Immature natural killer cell (primary cell): ENCODE data around the gene HSD17B13. TPM values are rescaled to one million over a fixed set of nuclear protein-coding genes. Genes with fewer than 3 reads are reported as not detected.

Experiments
- DNase-seq, 3 donors: peaks; one replicate each; pipeline ENCODE4 v3.0.0; 2022; ENCODE audit warnings: mixed read lengths in 1 of 3
- H3K27ac Mint-ChIP-seq, 6 donors: one replicate each; pipeline ENCODE4 v1.8.0; 2020; ENCODE audit warnings: mixed read lengths in 6 of 6, mild to moderate bottlenecking in 5 of 6, inconsistent platforms in 4 of 6, moderate library complexity in 3 of 6
- H3K27me3 Mint-ChIP-seq, 3 donors: one replicate each; pipeline ENCODE4 v1.8.0; 2020 to 2021; ENCODE audit warnings: low read depth in 3 of 3, mild to moderate bottlenecking in 3 of 3, mixed read lengths in 3 of 3, moderate library complexity in 3 of 3, inconsistent platforms in 1 of 3
- H3K36me3 Mint-ChIP-seq, 3 donors: one replicate each; pipeline ENCODE4 v1.8.0; 2020; ENCODE audit warnings: mixed read lengths in 3 of 3, inconsistent platforms in 2 of 3, mild to moderate bottlenecking in 2 of 3
- H3K4me1 Mint-ChIP-seq, 2 donors: one replicate each; pipeline ENCODE4 v1.8.0; 2020; ENCODE audit warnings: inconsistent platforms in 2 of 2, mild to moderate bottlenecking in 2 of 2, mixed read lengths in 2 of 2, moderate library complexity in 1 of 2
- H3K4me3 Mint-ChIP-seq, 5 donors: one replicate each; pipeline ENCODE4 v1.8.0; 2020; ENCODE audit warnings: mild to moderate bottlenecking in 5 of 5, mixed read lengths in 5 of 5, inconsistent platforms in 3 of 5, moderate library complexity in 3 of 5
- H3K9me3 Mint-ChIP-seq, 6 donors: one replicate each; pipeline ENCODE4 v1.8.0; 2020; ENCODE audit warnings: mild to moderate bottlenecking in 6 of 6, mixed read lengths in 6 of 6, inconsistent platforms in 4 of 6, moderate library complexity in 3 of 6
- polyA plus RNA-seq, 3 donors: library from polyadenylated mRNA; unstranded; fragments of 300-500 nt; fragmentation: Illumina TruSeq; gene quantifications; one replicate each; pipeline ENCODE4 v1.2.3, GENCODE V29; 2021

Gene HSD17B13, protein sequence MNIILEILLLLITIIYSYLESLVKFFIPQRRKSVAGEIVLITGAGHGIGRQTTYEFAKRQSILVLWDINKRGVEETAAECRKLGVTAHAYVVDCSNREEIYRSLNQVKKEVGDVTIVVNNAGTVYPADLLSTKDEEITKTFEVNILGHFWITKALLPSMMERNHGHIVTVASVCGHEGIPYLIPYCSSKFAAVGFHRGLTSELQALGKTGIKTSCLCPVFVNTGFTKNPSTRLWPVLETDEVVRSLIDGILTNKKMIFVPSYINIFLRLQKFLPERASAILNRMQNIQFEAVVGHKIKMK
- polyA plus RNA-seq: under 1 TPM in 1 of 3 donors, not detected in 2; 0.10 TPM

DNA sequence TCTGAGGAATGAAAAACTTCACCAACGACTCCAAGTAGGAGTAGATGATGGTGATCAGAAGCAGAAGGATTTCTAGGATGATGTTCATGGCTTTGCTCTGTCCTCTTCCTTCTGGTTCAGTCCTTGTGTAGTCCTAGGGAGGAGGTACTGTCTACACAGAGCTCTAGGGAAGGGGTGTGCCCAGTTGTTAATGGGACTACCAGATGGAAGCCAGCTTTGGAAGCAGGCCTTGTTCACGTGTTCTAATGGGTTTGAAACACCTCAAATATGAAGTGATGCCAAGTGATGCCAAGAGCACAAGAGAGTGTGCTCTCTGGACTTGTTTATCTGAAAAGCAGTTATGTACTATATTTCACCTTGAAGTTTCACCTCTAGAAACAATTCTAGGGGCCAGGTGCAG lies at the start of gene HSD17B13:
HSD17B13 (minus strand) TSS at position 129 of the 400 bp plus-strand sequence; CDS start at position 88, 41 bp downstream.
- no peaks in the 10 kb centered on the region for H3K36me3 Mint-ChIP-seq
- H3K9me3 Mint-ChIP-seq: no peaks in the 10 kb centered on the region
- peaks cover 0 to 3% (median 2%) of the 10 kb centered on the region in 3 donors for H3K27me3 Mint-ChIP-seq
- no peak for DNase-seq
- H3K4me1 Mint-ChIP-seq: no peaks in the 10 kb centered on the region
- H3K4me3 Mint-ChIP-seq: no peak within 1 kb of the TSS
- H3K27ac Mint-ChIP-seq: no peak within 1 kb of the TSS

DNA sequence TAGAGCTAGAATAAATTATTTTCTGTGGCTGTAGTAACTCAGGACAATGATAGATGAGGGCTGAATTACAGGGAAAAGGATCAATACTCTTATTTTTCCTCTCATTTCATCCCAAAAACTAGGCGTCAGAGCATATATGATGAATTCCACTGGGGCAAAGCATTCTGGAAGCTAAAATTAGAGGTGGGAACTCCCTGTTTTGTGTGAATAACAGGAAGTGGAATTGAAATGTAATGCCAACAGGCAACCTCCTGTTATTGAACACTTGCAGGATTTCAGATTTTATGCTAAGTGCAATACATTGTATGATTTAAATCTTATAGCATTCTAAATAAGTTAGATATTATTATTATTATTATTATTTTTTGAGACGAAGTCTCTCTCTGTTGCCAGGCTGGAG lies 47.4 kb upstream of the HSD17B13 start:
- H3K4me3 Mint-ChIP-seq: no peak overlapping the region

DNA sequence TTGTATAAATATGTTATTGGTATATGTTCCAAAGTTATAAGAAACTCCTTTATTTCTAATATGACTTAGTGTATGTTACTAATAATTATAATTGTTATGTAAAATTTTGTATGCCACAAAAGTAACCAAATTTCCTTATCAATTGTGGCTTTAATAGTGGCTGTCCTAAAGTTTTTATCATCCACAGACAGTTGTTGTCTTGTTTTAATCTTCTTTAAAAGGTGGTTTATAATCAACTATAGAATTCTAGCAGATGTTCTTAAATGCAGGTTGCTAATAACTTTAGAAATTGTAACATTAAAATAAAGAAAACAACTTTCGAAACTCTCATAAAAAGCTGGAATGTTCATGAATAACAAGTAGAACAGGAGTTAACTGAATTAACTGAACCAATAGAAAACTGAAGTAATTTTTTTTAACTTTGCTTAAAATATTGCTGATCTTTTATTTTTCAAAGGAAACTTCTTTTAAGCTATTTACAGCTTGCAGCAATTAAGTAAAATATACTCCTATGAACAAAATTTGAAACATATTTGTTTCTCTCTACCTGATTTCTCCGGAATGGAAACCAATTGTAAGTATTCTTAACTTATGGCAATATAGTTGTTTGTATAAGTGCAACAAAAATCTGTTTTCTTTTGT lies 44.0 kb upstream of the HSD17B13 start:
- H3K9me3 Mint-ChIP-seq: no peaks in the 10 kb centered on the region
- H3K4me3 Mint-ChIP-seq: no peak overlapping the region
- peak overlapping the region in 1 of 6 donors; percentile 28 for H3K27ac Mint-ChIP-seq
- H3K36me3 Mint-ChIP-seq: peaks cover 16 to 41% (median 20%) of the 10 kb centered on the region in 3 donors
- H3K27me3 Mint-ChIP-seq: no peaks in the 10 kb centered on the region
- peaks cover 1 to 6% of the 10 kb centered on the region in 2 donors for H3K4me1 Mint-ChIP-seq
- DNase-seq: no peak

More for the DNA sequence above, 47.4 kb upstream of the HSD17B13 start:
- H3K4me1 Mint-ChIP-seq: peaks cover 1 to 6% of the 10 kb centered on the region in 2 donors
- peaks cover 0 to 2% (median 0%) of the 10 kb centered on the region in 3 donors for H3K27me3 Mint-ChIP-seq
- DNase-seq: no peak
- no peaks in the 10 kb centered on the region for H3K9me3 Mint-ChIP-seq
- peaks cover 13 to 28% (median 17%) of the 10 kb centered on the region in 3 donors for H3K36me3 Mint-ChIP-seq
- peak overlapping the region in 2 of 6 donors; percentile 49 to 57 for H3K27ac Mint-ChIP-seq

DNA sequence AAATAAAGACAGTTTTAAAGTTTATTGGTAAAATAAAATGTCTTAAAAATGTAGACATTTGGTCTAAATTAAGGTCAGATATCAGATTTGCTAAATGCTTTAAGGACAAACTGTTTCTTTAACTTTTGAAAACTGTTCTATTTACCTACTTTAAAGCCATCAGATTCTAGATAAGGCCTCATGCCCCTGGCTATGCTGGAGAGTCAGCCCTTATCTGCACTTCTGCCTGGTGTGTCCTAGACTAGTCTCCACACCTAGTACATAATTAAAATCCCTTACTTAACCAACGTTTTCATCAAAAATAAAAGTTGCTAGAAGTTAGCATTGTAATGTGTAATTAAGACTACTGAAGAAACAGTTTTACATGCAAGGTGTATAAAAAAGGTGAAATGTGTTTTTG lies 42.7 kb upstream of the HSD17B13 start:
- Mint-ChIP-seq H3K4me3 (no peak overlapping the region), H3K9me3 (no peaks in the 10 kb centered on the region)

DNA sequence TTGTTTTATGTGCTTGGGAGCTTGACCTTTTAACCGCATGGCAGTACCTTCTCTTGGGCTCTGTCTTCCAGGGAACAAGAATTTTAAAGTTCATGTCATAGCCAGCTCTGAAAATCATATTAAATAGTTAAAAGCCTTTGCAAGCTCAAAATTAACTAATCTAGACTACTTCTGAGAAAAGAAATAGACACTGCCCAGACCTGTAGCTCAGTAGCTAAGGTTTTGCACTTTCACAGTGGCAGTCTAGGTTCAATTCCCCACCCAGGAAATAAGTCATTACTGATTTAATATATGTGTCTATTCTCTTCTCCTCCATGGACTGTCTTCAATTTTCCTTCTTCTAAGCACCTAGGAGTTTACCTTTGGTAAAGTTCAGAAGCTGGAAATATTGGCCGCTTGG lies 40.9 kb upstream of the HSD17B13 start:
- H3K27ac Mint-ChIP-seq: peak overlapping the region in 2 of 6 donors; percentile 12 to 53
- peaks cover 0 to 21% of the 10 kb centered on the region in 2 donors for H3K4me1 Mint-ChIP-seq
- no peak for DNase-seq
- no peaks in the 10 kb centered on the region for H3K27me3 Mint-ChIP-seq
- H3K4me3 Mint-ChIP-seq: no peak overlapping the region
- H3K36me3 Mint-ChIP-seq: peaks cover 14 to 38% (median 14%) of the 10 kb centered on the region in 3 donors
- no peaks in the 10 kb centered on the region for H3K9me3 Mint-ChIP-seq

More for the DNA sequence above, 42.7 kb upstream of the HSD17B13 start:
- Mint-ChIP-seq H3K4me1 (peaks cover 0 to 8% of the 10 kb centered on the region in 2 donors), H3K27ac (no peak overlapping the region), H3K36me3 (peaks cover 11 to 37% (median 14%) of the 10 kb centered on the region in 3 donors), H3K27me3 (no peaks in the 10 kb centered on the region)
- DNase-seq: no peak

DNA sequence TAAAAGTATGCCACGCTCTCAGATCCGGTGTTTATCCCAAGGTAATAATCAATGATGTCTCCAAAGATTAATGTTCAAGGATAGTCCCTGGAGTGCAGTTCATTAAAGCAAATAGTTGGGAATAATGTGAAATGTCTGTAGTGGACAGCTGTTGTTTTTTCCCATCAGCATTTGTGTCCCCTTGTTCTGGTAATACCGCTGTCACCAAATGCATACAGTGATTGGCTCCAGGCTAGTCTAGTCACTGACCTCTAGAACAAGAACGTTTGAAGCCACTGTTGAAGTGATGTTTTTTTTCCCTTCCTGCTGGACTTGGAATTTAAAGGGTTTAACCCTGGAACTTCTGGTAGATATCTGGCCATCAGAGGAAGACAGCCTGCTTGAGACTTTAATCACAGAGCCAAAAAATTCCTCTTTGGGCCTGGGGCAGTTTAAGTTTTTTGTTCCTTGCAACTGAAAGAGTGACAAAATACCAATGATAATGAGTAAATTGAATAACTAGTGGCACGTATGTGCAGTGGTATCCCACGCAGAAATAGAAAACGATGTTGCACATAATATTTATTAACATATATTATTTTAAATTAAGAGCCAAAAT lies 37.8 kb upstream of the HSD17B13 start:
- Mint-ChIP-seq H3K4me1 (peaks cover 0 to 20% of the 10 kb centered on the region in 2 donors), H3K9me3 (no peaks in the 10 kb centered on the region), H3K27ac (no peak overlapping the region), H3K27me3 (no peaks in the 10 kb centered on the region), H3K36me3 (peaks cover 8 to 50% (median 11%) of the 10 kb centered on the region in 3 donors), H3K4me3 (no peak overlapping the region)
- no peak for DNase-seq

DNA sequence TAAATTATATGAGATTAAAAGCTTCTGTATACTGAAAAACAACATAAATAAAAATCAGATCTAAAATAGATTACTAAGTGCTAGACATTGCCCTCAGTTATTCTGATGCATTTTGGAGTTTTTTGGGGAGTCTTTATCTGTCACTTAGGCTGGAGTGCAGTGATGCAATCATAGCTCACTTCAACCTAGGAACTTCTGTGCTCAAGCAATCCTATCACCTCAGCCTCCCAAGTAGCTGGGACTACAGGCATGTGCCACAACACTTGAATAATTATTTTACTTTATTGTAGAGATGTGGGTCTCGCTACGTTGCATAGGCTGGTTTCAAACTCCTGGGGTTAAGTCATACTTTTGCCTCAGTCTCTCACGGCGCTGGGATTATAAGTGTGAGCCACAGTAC lies 36.6 kb upstream of the HSD17B13 start:
- H3K27me3 Mint-ChIP-seq: no peaks in the 10 kb centered on the region
- peaks cover 0 to 20% of the 10 kb centered on the region in 2 donors for H3K4me1 Mint-ChIP-seq
- H3K4me3 Mint-ChIP-seq: no peak overlapping the region
- DNase-seq: no peak
- no peaks in the 10 kb centered on the region for H3K9me3 Mint-ChIP-seq
- H3K36me3 Mint-ChIP-seq: peaks cover 5 to 55% (median 7%) of the 10 kb centered on the region in 3 donors
- H3K27ac Mint-ChIP-seq: peak overlapping the region in 2 of 6 donors; percentile 66 to 69

DNA sequence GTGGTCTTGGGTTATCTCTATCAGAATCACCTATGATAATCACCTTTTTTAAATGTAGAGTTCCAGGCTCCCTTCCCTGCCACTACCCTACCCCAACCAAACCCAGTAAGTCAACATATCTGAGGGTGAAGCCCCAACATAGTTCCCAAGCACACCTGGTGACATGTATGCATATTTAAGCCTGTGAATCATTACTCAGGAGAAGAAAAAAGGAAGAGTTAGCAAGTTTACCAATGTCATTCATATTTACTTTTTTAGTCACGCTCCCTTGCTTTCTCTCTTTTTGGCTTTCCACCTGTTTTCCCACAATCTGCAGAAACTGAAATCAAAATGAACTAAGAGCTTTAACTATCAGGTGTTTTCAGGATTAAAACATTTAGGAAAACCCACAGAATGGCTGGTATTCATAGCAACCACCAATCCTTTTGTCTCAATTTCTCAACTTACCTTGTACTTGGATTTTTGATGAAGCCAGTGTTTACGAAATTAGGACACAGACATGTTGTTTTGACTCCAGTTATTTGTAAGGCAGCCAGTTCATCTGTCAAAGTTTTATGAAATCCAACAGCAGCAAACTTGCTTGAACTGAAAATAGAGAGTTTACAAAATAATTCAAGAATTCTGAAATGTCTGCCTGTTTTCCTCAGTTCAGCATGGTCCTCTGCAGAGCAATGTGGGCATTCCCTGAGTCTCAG lies 34.3 kb upstream of the HSD17B13 start:
- Mint-ChIP-seq H3K27ac (peak overlapping the region in 4 of 6 donors; percentile 53 to 74 (median 64)), H3K36me3 (peaks cover 7 to 47% (median 9%) of the 10 kb centered on the region in 3 donors), H3K4me1 (peaks cover 0 to 20% of the 10 kb centered on the region in 2 donors), H3K4me3 (no peak overlapping the region), H3K27me3 (no peaks in the 10 kb centered on the region), H3K9me3 (no peaks in the 10 kb centered on the region)
- DNase-seq: no peak

DNA sequence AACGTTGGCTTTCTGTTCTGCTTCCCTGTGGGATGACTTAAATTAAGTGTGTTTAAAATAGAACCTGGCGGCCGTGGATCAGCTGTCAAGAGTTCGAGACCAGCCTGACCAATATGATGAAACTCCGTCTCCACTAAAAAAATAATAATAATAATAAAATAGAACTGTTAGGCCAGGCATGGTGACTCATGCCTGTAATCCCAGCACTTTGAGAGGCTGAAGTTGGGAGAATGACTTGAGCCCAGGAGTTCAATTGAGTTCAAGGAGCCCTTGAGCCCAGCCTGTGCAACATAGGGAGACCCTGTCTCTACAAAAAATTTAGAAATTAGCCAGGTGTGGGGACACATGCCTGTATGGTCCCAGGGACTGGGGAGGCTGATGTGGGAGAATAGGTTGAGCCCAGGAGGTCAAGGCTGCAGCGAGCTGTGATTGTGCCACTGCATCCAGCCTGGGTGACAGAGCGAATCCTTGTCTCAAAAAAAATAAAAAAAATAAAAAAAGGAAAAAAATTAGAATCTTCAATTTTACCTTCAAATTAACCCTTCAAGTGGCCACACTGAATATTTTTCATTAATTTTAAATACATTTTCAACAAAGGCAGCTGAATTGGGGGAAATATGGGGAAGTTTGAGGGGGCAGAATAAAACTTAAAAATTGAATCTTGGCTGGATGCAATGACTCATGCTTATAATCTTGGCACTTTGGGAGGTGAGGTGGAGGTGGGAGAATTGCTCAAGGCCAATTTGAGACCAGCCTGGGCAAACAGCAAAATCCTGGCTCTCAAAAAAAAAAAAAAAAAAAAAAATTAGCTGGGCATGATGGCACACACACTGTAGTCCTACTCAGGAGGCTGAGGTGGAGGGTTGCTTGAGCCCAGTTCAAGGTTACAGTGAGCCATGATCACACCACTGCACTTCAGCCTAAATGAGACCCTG lies 31.8 kb upstream of the HSD17B13 start:
- no peak overlapping the region for H3K4me3 Mint-ChIP-seq
- H3K27me3 Mint-ChIP-seq: no peaks in the 10 kb centered on the region
- DNase-seq: no peak
- peaks cover 5 to 41% (median 7%) of the 10 kb centered on the region in 3 donors for H3K36me3 Mint-ChIP-seq
- peak overlapping the region in 1 of 6 donors; percentile 22 for H3K27ac Mint-ChIP-seq
- no peaks in the 10 kb centered on the region for H3K9me3 Mint-ChIP-seq
- H3K4me1 Mint-ChIP-seq: peaks cover 0 to 9% of the 10 kb centered on the region in 2 donors

DNA sequence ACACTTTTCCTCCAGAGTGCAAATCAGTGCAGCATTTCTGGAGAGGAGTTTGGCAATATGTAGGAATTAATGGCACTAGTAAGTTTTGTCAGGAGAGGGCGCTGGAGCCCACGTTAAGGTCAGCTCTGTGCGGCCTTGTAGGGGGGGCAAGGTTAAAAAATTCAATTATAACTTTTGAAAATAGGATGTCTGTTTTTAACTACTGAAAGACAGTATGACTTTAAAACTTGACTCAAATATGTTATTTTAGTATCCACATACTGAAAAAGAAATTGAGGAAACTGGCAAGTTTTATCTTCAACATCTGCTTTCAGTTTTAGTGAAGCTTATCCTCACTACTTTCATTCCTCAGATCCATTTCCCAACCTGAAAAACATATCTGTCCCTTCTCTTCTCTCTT lies 30.9 kb upstream of the HSD17B13 start:
- H3K4me3 Mint-ChIP-seq: no peak overlapping the region
- H3K9me3 Mint-ChIP-seq: no peaks in the 10 kb centered on the region
- peak in 2 of 3 donors; percentile 8 to 31 for DNase-seq
- H3K27ac Mint-ChIP-seq: peak overlapping the region in 2 of 6 donors; percentile 31 to 57
- peaks cover 5 to 37% (median 7%) of the 10 kb centered on the region in 3 donors for H3K36me3 Mint-ChIP-seq
- H3K27me3 Mint-ChIP-seq: no peaks in the 10 kb centered on the region
- H3K4me1 Mint-ChIP-seq: peaks cover 0 to 4% of the 10 kb centered on the region in 2 donors

DNA sequence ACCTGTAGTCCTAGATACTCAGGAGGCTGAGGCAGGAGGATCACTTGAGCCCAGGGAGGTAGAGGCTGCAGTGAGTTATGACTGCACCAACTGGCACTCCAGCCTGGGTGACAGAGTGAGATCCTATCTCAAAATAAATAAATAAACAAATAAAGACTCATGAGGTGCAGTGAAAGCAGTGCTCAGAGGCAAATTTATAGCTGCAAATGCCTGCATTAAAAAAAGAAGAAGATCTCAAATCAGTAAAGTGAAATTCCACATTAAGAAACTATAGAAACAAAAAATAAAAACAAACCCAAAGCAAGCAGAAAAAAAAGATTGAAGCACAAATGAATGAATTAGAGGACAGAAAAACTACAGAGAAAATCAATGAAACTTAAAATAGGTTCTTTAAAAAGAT lies 22.5 kb upstream of the HSD17B13 start:
- Mint-ChIP-seq H3K4me3 (no peak overlapping the region), H3K27me3 (no peaks in the 10 kb centered on the region), H3K9me3 (peaks cover 0 to 14% (median 3%) of the 10 kb centered on the region in 6 donors), H3K36me3 (peaks cover 14 to 31% (median 22%) of the 10 kb centered on the region in 3 donors), H3K4me1 (peaks cover 3 to 15% of the 10 kb centered on the region in 2 donors), H3K27ac (peak overlapping the region in 1 of 6 donors; percentile 11)
- no peak for DNase-seq

DNA sequence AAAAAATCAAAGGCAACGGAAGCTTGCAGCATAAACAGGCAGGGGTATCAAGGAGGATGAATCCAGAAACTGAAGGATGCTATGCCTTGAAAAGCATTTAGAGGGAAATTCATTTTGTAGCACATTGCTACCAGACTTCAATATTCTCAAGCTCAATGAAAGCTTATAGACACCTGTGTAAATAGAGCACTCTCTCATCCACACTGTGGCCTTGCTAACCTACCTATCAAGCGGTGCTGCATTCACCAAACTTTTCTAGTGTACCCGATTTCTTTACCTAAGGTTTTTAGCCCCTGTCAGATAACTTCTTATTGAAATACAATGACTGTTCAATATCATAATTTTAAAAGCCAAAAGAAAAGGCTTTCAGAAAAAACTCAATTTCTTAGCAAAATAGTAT lies 20.2 kb upstream of the HSD17B13 start:
- H3K4me3 Mint-ChIP-seq: no peak overlapping the region
- peak overlapping the region in 1 of 6 donors; percentile 44 for H3K27ac Mint-ChIP-seq
- peaks cover 0 to 14% (median 3%) of the 10 kb centered on the region in 6 donors for H3K9me3 Mint-ChIP-seq
- H3K4me1 Mint-ChIP-seq: peaks cover 3 to 15% of the 10 kb centered on the region in 2 donors
- peaks cover 28 to 42% (median 39%) of the 10 kb centered on the region in 3 donors for H3K36me3 Mint-ChIP-seq
- H3K27me3 Mint-ChIP-seq: peaks cover 0 to 3% (median 0%) of the 10 kb centered on the region in 3 donors
- no peak for DNase-seq
